NCI-H748 (cell line): ENCODE measurements around the gene CHRM4.
A peak's percentile ranks its signal among the peaks of the same experiment; 100 is the strongest.

ENCODE experiments used
- DNase-seq: peaks from one replicate; lab custom pipeline; 2025; ENCODE audit not compliant: unreplicated experiment; lab: John Stamatoyannopoulos, UW

The CHRM4 gene

DNA sequence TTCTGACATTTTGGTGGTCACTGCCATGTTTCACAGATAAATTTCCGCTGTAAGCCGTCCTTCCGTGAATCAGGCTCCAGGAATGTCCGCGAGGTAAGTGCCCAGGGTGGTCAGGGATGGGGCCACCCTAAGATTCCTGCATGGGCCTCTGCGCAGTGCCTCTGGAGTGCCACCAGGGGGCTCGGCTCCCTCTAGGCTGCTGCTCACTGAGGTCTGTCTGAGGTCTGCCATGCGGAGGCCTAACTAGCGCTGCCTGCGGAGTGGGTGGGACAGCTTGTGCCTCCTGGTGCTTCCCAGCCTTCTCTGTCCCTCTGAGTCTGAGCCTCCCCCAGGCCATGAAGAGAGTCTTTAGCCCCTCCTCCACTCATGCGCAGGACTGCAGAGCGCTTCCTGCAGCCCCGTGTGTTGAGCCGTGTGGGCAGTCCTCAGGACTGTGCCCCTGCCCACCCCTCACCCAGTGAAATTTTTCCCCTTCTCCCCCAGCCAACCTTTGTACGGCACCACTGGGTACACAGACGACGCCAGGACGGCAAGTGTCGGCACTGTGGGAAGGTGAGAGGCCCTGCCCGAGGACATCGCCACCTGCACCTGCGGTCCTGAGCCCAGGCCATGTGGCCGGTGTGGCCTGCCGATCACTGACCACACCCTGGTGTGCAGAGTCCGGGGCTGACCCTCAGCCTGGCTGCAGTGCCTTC lies 22.0 kb downstream of the CHRM4 start:
- DNase-seq = peak; percentile 63

DNA sequence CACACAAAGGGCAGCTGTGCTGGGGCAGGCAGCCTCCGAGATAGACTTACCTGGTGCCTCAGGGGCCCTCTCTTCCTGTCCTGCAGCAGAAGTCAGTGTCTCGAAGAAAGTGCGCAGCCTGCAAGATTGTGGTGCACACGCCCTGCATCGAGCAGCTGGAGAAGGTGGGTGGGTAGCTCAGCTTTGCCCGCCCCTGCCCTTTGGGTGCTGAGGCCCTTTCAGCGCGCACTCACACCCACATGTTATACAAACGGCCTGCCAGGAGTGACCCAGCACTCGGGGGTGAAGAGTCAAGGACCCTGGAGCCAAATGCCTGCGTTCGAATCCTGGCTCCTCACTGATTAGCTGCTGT lies 23.7 kb downstream of the CHRM4 start:
- no peak for DNase-seq

DNA sequence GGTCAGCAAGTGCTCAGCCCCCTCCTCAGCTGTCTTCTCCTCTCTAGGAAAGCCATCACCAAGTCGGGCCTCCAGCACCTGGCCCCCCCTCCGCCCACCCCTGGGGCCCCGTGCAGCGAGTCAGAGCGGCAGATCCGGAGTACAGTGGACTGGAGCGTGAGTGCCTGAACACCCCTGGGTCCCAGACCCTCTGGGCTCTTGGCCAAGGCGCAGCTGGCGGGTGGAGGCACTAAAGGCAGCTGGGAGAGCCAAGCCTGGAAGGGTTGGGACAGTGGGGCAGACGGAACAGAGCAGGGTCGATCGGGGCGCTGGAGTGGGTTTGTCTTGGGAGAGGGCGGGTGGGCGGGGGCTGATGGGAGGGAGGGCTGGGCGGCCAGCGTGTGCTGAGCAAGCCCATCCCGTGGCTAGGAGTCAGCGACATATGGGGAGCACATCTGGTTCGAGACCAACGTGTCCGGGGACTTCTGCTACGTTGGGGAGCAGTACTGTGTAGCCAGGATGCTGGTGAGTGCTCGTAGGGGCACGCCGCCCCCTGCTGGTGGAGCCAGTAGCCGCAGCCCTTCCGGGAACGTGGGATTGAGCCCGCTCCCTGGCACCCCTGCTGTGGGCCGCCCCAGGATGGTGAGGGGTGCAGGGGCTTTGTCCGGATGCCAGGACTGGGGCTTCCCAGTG lies 24.2 kb downstream of the CHRM4 start:
- DNase-seq = peak; percentile 47

DNA sequence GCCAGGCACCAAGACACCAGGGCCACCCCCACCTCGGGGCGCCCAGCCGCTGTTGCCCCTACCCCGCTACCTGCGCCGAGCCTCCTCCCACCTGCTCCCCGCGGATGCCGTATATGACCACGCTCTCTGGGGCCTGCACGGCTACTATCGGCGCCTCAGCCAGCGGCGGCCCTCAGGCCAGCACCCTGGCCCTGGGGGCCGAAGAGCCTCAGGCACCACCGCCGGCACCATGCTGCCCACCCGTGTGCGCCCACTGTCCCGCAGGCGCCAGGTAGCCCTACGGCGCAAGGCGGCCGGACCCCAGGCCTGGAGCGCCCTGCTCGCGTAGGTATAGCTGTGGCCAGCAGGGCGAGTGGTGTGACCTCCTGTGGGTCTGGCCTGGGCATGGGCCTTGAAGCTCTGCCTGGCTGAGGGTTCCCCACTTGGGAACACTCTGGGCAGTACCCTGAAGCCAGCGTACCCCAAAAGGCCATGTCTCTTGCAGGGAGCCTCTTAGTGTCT lies 24.9 kb downstream of the CHRM4 start:
- no peak for DNase-seq

DNA sequence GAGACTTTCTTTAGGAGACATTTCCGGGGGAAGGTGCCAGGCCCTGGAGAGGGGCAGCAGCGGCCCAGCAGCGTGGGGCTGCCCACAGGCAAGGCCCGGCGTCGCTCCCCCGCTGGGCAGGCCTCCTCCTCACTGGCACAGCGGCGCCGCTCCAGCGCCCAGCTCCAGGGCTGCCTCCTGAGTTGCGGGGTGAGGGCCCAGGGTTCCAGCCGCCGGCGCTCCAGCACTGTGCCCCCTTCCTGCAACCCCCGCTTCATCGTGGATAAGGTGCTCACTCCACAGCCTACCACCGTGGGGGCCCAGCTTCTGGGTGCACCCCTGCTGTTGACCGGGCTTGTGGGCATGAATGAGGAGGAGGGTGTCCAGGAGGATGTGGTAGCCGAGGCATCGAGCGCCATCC lies 25.3 kb downstream of the CHRM4 start:
- DNase-seq = no peak

DNA sequence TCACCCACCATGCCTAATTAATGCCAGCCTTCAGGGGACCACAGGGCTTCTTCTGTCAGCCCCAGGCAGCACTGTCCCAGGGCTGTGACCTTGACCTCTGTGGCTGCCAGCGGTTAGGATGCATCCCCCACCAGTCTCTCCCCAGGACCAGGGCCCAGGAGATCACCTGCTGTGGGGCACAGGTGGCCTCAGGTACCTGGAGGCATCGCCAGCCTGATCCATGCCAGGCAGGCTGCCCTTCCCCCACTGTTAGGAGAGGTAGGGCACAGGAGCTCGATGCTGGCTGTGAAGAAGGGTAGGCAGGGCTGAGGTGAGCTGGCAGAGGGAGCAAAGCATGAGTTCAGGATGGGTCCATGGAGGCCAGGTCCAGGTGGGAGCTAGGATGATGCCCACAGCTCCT lies 26.8 kb downstream of the CHRM4 start:
- DNase-seq = no peak

DNA sequence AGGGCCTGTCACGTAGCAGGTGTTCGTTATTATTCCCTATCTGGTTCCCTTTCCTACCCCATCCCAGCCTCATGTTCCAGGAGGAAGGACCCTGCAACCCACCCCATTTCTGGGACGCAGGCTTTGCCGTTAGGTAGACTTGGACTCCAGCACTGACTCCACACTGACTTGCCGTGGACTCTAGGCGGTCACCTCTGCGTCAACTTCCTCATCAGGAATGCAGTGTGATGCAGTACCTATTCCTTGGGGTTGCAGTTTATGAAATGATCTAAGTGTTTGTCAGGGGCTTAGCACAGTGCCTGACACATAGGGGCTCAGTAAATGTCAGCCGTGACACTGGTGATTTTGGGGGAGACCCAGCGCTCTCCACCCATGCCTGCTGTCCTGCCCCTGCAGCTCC lies 27.5 kb downstream of the CHRM4 start:
- no peak for DNase-seq

DNA sequence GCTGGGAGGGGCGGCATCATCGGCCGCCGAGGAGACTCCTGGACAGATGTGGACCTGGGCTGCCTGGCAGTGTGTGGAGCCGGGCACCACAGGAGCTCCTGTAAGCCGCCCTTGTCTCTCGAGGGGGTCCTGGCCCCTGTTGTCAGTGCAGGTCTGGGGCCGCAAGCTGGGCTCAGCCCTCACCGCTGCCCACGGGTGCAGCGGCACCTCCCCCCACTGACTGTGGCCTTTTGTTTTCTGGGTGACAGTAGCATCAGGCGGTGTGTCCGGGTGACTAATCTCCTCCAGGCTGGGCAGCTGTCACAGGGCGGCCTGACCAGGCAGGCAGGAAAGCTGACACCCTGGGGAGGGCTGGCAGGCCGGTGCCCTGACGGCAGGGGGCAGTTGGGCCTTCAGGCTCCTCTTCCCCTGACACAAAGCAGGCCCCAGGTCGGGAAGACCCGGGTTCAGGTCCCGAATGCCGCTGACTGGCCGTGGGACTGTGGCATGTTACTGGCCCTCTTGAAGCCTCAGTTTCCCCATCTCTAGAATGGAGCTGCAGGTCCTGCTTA lies 28.0 kb downstream of the CHRM4 start:
- DNase-seq = no peak

DNA sequence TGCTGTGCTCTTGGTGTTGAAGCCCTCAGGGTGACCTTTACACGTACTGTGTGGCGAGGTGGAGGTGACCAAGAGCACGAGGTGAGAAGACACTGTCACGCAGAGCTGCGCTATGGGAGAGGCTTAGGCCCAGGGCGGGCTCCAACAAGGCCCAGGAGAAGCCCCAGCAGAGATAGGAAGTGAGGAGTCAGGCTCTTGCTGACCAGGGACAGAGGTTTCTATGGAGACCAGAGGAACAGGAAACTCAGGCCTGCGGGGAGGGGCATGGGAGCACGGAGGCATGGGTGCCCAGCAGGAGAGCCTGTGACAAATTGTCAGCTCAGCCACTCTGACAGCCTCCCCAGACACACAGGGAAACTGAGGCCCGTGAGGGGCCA lies 28.6 kb downstream of the CHRM4 start:
- DNase-seq = no peak

DNA sequence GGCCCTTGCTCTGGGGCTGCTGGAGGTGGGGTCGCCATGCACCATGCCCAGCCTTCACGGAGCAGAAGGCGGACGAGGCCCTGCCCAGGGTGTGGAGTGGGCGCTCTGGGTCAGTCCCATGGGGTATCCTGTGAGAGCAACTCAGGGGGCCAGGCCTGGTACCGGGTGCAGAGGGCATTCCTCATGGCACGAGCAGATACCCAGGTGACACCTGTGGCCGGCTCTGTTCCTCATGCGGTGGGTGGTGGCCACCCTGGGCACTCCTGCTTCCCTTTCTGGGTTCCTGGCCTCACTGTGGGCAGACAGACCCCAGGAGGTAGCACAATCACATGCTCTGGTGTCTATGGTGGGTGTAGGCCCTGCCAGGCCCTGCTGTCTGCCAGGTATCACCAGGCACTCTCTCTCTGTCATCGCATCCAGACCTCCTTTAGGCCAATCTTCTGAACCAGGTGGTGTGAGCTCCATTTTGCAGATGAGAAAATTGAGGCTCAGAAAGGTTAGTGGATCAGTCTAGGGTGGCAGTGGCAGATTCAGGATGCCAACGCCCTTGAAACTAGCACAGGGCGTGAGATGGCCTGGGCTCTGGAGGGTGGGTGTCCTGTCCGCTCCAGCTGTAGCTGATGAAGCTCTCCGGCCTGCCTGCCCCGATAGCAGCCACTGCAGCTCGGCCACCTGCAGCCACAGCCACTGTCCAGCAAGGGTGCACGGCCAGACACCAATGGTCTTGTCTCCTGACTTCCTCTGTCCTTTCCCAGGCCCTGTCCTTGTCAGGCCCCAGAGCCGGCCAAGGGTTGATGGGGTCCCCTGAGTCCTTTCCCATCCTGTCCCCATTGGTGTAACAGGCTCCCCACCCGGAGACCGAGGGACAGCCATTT lies 29.2 kb downstream of the CHRM4 start:
- DNase-seq = no peak

DNA sequence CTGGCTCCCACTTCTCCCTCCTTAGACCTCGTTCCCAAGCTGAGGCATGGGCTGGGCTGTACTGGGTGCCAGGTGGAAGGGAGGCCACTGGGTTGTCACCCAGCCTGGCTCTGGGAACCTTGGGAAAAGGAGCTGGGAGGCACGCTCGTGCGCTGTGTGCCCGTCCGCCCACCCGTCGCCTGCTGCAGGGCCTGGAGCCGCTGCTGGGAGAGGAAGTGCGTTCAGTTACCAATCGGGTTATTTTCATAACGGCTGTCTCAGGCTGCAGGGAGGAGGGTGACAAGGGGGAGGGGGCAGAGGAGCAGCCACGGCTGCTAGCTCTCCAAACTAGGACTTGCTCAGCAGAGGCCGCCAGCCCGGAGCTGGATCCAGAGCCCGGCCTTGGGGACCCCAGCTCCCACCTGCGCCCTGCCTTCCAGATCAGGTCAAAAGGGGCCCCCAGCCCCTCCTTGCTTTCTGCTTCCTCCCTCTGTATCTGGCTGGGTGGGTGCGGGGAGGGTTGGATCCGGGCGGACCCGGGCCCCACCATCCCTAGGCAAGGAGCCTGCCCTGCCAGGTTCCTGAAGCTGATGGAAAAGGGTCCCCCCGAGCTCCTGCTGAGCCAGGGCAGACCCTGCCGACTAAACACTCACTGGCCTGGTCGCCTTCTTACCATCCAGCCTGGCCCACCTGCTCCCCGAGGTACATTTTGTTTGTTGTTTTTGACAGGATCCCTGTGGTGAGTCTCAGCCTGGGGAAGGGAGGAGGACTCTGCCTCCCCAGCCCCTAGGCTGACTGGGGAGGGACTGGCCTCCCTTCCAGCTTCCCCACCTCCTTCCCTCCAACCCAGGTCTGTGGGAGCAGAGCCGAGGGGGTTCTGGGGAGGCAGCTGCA lies 30.1 kb downstream of the CHRM4 start:
- no peak for DNase-seq

DNA sequence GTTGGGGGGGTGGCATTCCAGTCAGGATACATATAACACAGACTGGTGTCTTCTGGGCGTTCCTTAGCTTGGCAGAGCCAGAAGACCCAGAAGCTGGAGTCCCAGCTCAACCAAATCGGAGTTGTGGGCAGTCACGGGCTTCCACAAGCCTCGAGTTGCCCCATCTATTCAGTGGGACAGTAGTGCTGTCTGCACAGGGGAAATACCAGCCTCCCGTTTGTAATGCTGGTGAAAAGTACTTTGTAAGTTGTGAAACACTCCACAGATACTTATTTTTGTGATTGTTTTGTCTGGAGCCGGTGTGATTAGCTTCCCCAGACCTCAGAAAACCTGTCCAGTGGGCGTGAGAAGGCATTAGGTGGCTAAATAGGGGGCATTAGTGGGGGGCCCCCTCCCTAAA lies 30.7 kb downstream of the CHRM4 start:
- no peak for DNase-seq

DNA sequence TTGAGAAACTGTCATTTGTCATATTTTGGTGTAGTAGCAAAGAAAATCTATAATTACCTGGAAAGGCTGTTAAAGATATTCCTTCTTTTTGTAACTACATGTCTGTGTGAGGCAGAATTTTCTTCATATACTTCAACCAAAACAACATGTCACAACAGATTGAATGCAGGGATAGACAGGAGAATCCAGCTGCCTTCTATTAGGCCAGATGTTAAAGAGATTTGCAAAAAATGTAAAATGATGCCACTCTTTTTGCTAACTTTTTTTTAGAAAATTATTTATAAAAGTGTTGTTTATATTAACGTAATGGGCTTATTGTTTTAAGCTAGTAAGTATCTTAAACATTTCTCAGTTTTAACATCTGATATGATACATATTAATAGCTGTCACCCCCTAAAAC lies 31.6 kb downstream of the CHRM4 start:
- no peak for DNase-seq

DNA sequence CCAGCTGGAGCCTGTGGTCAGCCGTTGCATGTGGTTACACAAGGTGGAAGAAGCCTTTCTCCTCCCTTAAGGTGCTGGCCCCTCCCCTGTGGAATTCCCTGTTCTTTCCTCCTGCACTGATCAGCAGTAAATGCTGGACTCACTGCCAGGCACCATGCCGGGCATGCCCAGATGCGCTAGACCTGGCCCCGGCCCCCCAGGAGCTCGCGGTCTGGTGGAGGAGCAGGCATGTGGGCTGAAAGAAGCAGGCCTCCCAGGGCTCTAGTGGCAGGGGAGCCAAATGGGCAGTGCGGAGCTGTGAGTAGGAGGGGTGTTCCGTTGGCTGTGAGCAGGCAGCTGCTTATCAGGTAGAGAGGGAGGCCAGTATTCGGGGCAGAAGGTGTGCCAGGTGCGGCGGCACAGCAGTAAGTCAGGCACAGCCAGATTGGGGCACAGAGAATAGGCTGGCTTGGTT lies 34.1 kb downstream of the CHRM4 start:
- no peak for DNase-seq

DNA sequence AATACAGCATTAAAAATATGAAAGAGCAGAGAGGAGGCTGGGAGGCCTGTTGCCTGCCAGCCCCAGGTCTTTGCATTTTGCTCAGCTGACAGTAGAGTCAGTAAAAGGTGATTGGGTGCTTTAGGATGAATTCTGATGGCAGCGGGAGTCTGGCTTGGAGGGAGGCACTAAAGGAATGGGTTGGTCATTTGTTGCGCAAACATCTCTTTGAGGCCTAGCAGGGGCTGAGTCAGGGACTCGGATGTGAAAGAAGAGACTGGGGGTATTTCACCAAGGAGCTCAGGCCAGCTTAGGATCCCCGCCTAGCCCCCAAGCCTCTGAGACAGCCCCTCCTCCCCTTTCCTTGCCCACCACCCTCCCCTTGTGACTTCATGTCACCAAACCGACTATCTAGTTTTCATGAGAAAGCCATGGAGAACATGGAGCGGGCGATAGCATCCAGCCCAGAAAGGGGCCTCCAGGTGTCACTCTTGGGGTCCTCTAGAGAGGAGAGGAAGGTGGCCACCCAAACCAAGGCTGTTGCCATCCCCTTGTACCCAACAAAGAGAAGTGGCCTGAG lies 34.6 kb downstream of the CHRM4 start:
- DNase-seq = no peak

DNA sequence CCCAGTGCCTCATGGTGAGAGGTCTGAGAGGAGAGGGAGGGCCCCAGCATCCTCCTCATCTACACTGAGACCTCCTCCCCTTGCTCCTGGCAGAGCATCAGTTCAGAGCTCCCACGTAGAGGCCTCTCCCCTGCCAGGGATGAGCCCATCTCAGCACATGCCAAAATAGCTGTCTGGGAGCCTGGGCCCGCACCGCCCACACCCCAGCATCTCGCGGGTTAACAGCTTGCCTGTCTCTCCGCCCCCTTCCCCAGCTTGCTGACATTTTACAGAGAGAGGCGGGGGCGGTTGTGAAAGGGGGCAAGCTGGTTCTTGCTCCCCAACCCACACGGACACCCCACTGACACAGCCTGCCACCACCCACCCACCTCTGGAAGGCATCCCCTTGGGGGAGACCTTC lies 37.9 kb downstream of the CHRM4 start:
- DNase-seq = no peak

DNA sequence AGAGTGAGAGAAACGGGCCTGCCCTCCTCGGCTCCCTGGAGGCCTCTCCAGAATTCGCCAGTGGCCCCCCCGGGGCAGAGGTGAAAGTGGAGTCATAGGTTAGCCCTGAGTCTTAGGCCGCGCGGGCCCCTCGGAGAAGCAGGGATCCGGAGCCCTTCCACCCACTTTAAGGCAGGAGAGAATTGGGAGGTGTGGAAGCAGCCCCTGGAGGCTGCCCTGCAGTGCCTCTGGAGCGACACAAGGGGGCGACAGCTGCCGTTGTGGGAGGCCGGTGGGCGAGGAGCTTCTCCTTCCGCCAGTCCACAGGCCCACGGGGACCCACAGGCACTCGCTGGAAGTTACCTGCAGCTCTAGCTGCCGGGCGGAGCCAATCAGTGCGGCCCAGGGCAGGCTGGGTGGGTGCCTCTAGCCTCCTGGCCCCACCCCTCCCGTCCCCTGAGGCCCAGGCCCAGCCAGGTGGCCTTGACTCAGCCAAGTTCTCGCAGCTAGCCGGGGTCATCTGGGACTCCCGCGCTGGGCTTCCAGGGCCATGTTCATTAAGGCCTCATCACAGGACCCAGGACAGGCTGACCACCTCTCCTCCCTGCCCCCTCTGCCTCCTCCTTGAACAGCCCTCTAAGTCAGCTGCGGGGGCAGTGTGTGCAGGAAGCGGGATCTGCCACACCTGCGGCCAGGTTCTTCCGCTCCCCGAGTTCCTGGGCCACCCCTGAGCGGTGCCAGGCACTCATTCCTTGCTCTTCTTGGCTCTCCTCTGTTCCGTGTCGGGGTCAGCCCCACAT lies 39.3 kb downstream of the CHRM4 start:
- peak; percentile 57 for DNase-seq

DNA sequence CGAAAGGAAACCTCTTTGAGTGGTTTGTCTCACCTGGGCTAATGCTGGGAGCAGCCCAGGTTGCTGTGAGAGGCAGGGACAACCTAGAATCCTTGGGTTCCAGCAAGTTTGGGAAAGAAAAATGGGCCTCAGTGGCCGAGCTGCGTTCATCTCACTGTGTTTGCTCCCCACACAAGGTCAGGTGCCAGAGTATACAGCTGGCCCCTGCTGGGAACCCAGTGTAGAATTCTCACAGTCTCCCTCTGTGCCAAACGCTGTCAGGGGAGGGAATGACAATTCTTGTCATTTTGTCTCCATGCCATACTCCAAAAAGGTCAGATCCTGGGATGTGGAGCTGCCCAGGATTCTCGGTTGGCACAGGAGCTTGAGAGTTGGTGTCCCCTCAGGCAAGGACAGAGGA lies 40.0 kb downstream of the CHRM4 start:
- no peak for DNase-seq

DNA sequence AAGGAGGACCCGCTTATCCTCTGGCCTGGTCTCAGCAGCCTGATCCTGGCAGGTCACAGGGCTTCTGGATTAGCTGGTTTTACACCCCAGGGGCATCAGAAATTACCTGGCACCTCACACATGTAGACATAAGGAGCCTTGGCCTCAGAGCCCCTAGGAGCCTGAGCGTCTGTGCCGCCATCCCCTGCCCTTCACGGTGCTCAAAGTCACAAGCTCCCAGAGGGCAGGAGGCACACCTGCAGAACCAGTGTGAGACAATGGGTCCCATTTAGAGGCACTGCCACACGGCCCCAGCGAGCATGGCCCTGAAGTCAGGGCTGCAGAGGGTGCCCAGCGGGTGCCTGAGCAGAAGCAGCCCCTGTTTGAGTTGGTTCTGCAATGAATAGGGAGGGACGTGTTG lies 40.4 kb downstream of the CHRM4 start:
- DNase-seq = no peak

DNA sequence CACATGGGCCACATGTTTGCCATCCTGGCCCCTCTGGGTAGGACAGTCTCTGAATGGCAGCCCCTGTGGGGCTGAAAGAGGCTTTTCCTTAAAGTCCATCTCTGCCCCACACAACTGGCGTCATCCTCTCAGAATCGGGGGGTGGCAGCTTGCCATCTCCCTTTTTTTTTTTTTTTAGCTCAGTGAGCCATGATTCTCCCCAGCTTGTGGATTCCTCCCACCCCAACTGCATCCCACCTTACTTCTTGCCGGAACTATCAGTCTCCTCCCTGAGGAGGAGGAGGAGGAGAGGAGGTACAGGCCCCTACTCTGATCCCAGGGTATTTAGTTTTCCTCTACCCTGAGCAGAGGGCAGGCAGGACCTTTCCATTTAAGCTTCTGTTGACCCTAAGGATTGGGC lies 40.9 kb downstream of the CHRM4 start:
- no peak for DNase-seq
